GM19324 (cell line): ENCODE results near the gene ZNF581.

Source experiments
- ATAC-seq: cut with Tn5 transposase; IDR thresholded peaks from one replicate; pipeline ENCODE4 v1.9.1; 2021; ENCODE audit warnings: mild to moderate bottlenecking, moderate library complexity; ENCODE audit not compliant: unreplicated experiment, low FRiP score

Gene ZNF581

GRCh38 chr19:55661826-55662225 is 18.4 kb downstream of the ZNF581 start:
- no peak for ATAC-seq

DNA sequence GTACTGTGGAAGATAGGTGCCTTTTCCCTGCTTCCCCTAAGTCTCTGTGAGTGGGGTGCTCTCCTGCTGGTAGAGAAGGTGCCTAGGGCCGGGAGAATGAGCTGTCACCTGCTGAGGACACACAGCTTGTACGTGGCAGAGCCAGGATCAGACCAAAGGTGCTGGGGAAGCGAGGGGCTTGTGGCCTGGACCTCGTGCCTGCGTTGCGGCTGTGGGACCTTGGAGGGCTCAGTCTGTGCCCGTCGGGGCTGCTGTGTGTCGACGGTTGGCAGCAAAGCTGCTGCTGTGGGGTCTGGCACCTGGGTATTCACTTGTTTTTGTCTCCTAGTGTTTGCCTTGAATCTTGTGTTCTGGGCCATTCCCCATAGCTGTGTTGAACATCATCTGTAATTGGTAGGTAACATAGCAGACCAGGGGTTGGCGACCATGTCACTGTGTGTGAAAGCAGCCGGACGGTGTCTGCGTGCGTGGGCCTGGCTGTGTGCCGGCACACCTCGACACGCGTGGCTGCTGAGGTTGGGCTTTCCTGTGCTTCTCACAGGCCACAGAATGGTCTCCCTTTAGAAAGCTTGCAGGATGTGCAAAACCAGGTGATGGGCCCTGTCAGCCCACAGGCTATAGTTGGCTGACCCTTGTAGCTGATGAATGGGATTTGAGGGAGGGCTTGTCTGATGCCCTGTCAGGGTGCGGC is 20.5 kb downstream of the ZNF581 start:
- no peak for ATAC-seq

DNA sequence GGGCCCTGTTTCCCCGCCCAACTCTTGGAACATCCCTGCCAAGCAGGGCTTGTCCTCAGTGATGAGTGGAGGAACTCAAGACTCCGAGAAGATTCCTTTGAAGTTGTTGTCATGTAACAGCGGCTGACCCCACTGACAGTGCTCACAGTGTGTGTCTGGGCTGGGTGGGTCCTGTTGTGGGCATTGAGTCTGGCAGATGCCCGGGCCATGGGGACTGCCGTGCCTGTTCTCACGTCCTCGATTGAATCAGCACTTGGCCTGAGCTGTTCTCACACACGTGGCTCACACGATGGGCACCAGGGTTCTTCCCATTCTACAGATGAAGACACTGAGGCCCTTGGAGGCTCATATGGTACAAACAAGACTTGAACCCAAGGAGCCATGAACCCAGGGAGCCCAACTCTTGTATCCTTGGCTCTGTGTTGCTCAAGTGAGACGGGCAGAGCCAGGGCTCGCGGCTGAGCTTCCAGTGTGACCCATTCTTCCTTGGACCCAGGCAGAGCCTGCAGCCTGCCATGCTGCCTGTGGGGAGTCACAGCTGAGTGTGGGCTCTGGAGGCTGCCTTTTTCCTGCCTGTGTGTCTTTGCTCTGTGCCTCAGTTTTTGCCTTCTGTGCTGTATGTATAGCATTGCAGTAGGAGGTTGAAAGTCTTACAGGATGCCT is 23.0 kb downstream of the ZNF581 start:
- no peak for ATAC-seq

GRCh38 chr19:55667006-55667381 is 23.5 kb downstream of the ZNF581 start:
- no peak for ATAC-seq

- ATAC-seq, result no peak
Observed at GRCh38 chr19:55667511-55667910, 24.1 kb downstream of the ZNF581 start.

- ATAC-seq, result no peak
Observed at GRCh38 chr19:55667958-55668357, 24.5 kb downstream of the ZNF581 start.

- ATAC-seq, result no peak
Observed at GRCh38 chr19:55668603-55669348, 25.3 kb downstream of the ZNF581 start.

DNA sequence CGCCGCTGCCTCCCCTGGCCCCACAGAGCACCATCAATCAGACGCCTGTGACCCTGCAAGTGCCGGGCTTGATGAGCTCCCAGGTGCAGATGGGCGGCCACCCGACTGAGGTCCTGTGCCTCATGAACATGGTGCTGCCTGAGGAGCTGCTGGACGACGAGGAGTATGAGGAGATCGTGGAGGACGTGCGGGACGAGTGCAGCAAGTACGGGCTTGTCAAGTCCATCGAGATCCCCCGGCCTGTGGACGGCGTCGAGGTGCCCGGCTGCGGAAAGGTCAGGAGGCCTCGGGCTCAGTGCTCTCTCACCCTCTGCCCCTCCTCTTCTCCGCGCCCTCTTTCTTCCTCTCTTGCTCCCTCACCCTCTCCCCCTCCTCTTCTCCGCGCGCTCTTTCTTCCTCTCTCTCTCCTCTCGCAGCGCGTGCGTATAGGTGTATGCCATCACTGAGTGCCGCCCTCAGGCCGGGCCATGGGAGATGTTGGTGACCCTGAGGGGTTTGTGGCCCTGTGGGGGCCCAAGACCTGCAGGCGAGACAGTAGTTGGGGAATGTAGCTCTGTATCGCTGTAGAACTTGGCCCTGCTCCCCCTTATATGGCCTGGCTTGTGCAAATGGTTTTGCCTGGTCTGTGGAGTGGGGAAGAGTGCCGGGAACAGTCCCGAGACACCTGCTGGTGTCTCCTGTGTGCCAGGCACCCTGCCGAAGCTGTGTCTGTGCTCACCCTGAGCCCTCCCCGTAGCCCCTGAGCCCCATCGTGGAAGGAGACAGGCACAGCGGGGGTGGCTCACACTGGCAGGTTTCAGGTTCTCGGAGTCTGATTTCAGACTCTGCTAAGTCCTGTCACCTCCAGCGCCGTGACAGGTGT is 26.2 kb downstream of the ZNF581 start:
- ATAC-seq, result no peak

DNA sequence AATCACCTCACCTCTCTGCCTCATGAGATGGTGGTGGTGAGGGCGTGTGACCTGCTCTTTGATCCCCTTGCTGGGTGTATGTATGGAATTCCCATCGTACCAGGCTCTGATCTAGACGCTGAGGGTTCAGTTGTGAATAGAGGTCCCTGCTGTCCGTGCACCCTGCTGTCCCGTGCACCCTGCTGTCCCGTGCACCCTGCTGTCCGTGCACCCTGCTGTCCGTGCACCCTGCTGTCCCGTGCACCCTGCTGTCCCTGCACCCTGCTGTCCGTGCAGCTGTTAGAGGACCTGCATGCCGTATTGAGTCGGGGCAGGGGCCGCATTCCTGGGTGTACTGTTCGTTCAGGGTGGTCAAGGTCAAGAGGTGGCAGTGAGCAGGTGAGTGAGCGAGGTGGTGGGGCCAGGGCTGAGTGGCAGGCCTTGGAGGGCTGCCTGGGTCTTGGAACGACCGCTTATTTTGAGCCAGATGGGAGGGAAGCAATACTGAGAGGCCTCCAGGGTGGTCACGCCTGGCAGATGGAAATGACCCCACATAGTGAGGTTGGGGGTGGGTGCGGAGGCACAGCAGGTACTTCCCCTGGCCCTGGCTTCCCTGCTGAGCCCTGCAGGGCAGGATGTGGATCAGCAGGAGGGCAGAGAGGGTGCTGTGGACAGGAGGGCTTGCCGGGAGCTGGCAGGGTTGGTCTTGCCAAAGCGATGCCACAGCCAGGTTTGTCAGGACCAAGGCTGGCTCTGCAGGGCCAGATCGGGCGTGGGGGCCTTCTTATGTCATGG is 27.0 kb downstream of the ZNF581 start:
- ATAC-seq, result no peak

GRCh38 chr19:55671054-55671378 is 27.6 kb downstream of the ZNF581 start:
- no peak for ATAC-seq

GRCh38 chr19:55672418-55672817 is 29.0 kb downstream of the ZNF581 start:
- no peak for ATAC-seq

DNA sequence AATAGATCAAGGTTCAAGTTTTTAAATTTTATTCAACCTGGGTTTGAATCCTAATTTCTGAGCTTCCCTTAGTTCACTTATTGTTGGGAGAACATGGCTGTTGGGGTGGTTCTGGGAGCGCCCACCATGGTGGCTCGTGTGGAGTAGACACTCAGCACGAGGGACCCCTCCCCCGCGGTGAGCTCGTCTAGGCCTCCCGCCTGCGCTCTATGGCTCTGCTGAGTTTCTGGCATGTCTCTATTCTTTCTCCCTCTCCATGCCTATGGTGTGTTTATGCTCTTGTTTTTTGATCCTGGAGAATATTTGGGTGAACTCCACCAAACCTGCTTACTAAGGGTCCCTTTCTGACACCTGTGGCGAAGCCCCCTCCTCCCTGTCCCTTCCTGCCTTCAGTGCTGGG is 30.0 kb downstream of the ZNF581 start:
- no peak for ATAC-seq

DNA sequence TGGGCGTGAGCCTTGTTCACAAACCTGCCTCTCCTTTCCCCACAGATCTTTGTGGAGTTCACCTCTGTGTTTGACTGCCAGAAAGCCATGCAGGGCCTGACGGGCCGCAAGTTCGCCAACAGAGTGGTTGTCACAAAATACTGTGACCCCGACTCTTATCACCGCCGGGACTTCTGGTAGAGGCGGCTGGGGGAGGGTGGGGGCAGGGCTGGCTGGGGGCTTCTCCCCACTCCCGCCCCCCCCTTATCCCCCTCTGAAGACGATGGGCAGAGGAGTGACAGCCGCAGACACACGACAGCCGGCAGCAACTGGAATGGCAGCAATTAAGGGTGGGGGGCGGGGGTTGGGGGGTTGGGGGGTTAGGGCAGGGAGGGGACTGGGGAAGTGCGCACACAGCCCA is 30.4 kb downstream of the ZNF581 start:
- no peak for ATAC-seq

DNA sequence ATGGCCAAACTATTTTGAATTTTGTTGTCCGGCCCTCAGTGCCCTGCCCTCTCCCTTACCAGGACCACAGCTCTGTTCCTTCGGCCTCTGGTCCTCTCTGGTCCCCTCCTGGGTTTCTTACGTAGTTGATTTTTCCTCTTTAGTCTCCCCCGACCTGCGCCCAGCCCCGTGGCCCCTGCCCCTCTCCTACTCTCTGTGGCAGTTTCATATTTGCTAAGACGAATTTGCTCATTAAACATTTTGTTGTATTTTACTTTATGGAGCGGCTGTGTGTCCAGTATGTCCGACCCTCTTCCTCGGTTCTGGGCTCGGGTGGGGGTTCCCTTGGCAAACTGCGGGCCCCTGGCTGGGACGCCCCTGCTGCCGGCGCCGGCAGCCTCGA is 31.0 kb downstream of the ZNF581 start:
- ATAC-seq, result no peak

- peak; percentile 75 for ATAC-seq
Observed at GRCh38 chr19:55674841-55675660, 31.6 kb downstream of the ZNF581 start, which contains the start of gene EPN1. EPN1 (plus strand) TSS chr19:55675226; CDS start chr19:55678628, 3,402 bp downstream.

DNA sequence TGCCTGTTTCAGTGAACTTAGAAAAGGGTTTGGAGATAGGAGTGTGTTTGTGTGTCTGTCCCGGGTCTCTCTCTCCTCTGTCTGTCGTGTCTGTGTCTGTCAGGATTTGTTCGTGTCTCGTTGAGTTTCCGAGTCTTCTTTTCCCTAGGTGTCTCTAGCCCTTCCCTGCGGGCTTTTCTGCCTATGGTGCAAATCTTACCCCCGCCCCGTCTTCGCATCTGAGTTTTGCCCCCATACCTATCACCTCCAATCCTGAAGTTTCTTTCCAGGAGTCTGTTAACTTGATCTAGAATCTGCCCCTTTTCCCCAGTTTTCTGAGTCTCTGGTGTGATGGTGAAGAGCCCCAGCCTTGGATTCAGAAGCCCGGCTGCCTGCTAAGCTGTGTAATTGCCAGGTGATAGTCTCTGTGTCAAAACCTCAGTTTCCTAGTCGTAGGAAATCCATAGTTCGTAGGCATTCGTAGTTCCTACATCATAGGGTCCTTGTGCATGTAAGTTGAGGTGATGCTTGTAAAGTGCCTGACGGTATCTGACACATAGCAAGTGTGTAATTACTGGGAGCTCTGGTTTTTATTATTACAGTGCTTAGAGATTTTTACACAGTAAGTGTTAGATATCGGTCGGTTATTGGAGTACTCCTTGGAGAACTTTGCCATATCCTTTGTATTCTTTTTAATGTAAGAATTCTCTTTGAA is 32.4 kb downstream of the ZNF581 start:
- ATAC-seq, result no peak

GRCh38 chr19:55676383-55676782 is 32.9 kb downstream of the ZNF581 start:
- no peak for ATAC-seq

- no peak for ATAC-seq
Observed at GRCh38 chr19:55676889-55677505, 33.5 kb downstream of the ZNF581 start.
